ENCODE data around the gene BBS4.
A peak's percentile ranks its signal among the peaks of the same experiment; 100 is the strongest.
"Not testable (repeated sequence)": the region's sequence is repeated elsewhere in the genome, so short reads cannot be mapped to it uniquely, and the experiment has no call there.

The BBS4 gene

DNA sequence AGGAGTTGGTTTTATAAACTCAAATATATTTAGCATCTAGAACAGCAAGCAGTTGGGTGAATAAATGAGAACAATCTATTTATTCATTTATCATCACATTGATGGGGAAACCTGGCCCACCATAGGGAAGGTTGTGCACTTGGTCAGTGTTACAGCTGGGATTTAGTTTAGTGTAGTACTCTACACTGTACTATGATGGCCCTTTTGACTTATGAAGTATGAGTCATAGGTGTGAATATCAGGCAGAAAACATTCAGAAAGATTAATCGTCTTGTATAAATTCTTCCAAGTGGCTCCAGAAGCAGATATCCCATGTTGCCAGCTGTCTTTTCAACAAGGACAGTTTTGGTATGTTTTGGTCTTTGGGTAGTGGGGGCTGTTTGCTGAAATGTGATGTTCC, 38.0 kb downstream of the BBS4 start:
- ChIA-PET POLR2A (ENCODE audit: low non-redundant PET) (no interaction called here), CTCF (interaction anchor here (0.8 kb wide), 1 partner anchor 550 kb away, joined by 3 read pairs; no protein-coding TSS in a partner anchor)
- DNase-seq (ENCODE audit: low spot score): no peak
- TF ChIP-seq, protein P1, sequence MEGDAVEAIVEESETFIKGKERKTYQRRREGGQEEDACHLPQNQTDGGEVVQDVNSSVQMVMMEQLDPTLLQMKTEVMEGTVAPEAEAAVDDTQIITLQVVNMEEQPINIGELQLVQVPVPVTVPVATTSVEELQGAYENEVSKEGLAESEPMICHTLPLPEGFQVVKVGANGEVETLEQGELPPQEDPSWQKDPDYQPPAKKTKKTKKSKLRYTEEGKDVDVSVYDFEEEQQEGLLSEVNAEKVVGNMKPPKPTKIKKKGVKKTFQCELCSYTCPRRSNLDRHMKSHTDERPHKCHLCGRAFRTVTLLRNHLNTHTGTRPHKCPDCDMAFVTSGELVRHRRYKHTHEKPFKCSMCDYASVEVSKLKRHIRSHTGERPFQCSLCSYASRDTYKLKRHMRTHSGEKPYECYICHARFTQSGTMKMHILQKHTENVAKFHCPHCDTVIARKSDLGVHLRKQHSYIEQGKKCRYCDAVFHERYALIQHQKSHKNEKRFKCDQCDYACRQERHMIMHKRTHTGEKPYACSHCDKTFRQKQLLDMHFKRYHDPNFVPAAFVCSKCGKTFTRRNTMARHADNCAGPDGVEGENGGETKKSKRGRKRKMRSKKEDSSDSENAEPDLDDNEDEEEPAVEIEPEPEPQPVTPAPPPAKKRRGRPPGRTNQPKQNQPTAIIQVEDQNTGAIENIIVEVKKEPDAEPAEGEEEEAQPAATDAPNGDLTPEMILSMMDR (conservative IDR thresholded peaks at IDR 0.05; ENCODE audit: low read depth): no peak
- no peak overlapping the region for H3K27ac ChIP-seq

DNA sequence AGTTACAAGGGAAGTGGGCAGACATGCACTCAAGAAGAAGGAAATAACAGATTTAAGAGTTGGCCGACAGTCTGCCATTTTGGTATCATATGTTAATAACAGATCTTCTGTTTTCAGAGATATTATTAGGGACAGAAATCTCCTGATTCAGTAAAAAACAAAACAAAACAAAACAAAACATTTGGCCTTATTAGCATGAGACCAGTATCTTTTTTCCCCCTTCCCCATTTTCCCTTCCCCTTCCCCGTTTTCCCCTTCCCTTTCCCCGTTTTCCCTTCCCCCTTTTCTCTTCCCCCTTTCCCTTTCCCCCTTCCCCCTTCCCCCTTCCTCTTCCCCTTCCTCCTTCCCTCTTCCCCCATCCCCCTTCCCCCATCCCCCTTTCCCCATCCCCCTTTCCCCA, 39.4 kb downstream of the BBS4 start:
- POLR2A ChIA-PET (ENCODE audit: low non-redundant PET): no interaction called here
- TF ChIP-seq, protein P1 (conservative IDR thresholded peaks at IDR 0.05; ENCODE audit: low read depth): no peak
- no peak for DNase-seq (ENCODE audit: low spot score)
- H3K27ac ChIP-seq: no peak overlapping the region
- CTCF ChIA-PET: no interaction called here

DNA sequence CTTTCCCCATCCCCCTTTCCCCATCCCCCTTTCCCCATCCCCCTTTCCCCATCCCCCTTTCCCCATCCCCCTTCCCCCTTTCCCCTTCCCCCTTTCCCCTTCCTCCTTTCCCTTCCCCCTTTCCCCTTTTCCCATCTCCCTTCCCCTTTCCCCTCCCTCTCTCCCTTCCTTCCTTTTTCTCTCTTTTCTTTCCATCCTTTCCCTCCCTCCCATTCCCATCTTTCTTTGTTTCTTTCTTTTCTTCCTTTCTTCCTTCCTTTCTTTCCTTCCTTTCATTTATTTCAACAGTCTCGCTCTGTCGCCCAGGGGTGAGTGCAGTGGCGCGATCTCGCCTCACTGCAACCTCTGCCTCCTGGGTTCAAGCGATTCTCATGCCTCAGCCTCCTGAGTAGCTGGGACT, 39.8 kb downstream of the BBS4 start:
- CTCF ChIA-PET: interaction anchor here (0.7 kb wide), 1 partner anchor 22 kb away, joined by 3 read pairs; no protein-coding TSS in a partner anchor
- not testable (repeated sequence) for H3K27ac ChIP-seq

DNA sequence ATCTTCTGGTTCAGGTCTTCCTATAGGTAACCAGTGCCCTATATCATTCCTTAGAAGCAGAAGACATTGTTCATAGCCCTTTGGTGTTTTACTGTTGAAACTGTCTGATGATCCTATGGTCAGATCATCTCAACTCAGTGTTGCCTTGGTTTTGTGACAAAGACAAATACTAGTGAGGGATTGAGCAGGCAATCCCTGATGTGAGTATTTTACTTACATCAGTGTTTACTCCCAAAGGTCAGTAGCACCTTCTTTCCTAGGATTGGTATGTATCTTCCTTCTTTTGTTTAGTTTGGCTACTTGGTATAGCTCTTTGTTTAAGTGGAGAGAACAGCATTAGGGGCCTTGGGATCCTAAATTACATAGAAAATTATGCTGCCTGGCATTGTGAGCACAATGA, 41.1 kb downstream of the BBS4 start:
- POLR2A ChIA-PET (ENCODE audit: low non-redundant PET): interaction anchor here (0.6 kb wide), 1 partner anchor 12 kb away, joined by 3 read pairs; no protein-coding TSS in a partner anchor
- no peak overlapping the region for H3K27ac ChIP-seq
- CTCF ChIA-PET: no interaction called here
- TF ChIP-seq, protein P1 (conservative IDR thresholded peaks at IDR 0.05; ENCODE audit: low read depth): no peak
- DNase-seq (ENCODE audit: low spot score): no peak

More for the DNA sequence above, 39.8 kb downstream of the BBS4 start:
- POLR2A ChIA-PET (ENCODE audit: low non-redundant PET); DNase-seq (ENCODE audit: low spot score): not testable (repeated sequence)

DNA sequence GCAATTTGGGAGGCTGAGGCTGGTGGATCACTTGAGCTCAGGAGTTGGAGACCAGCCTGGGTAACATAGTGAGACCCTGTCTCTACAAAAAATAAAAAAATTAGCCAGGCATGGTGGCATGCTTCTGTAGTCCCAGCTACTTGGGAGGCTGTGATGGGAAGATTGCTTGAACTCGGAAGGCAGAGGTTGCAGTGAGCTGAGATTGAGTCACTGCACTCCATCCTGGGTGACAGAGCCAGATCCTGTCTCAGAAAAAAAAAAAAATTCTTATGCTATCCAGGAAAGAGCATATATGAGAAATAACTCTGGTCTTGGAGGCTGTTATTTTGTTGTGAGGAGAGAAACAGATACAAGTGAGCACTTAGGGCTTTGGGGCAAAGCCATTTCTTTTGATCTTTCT, 42.2 kb downstream of the BBS4 start:
- DNase-seq (ENCODE audit: low spot score); H3K27ac ChIP-seq; POLR2A ChIA-PET (ENCODE audit: low non-redundant PET): not testable (repeated sequence)
- CTCF ChIA-PET: interaction anchor here (0.6 kb wide), 1 partner anchor 415 kb away, joined by 3 read pairs; no protein-coding TSS in a partner anchor

DNA sequence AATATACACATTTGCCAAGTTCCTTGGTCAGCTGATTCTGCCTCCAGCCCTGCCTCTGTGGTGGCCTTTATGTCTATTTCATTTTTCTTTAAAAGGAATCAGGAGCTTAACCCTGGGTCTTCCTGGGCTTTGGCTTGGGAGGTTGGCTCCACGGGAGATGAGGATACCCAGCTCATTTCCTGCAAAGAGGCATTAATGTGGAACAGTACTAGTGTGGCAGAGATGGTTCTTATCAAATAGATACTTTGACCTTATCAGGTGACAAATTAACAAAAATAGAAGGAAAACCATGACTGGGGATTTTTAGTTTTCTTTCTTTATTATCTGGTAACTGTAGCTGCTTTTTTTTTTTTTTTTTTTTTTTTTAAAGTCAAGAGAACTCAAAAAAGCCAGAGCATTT, 42.8 kb downstream of the BBS4 start:
- H3K27ac ChIP-seq: no peak overlapping the region
- CTCF ChIA-PET: interaction anchor here (0.6 kb wide), 2 partner anchors 311 to 416 kb away, joined by 3 read pairs; no protein-coding TSS in a partner anchor
- DNase-seq (ENCODE audit: low spot score): no peak
- TF ChIP-seq, protein P1 (conservative IDR thresholded peaks at IDR 0.05; ENCODE audit: low read depth): no peak
- POLR2A ChIA-PET (ENCODE audit: low non-redundant PET): no interaction called here

DNA sequence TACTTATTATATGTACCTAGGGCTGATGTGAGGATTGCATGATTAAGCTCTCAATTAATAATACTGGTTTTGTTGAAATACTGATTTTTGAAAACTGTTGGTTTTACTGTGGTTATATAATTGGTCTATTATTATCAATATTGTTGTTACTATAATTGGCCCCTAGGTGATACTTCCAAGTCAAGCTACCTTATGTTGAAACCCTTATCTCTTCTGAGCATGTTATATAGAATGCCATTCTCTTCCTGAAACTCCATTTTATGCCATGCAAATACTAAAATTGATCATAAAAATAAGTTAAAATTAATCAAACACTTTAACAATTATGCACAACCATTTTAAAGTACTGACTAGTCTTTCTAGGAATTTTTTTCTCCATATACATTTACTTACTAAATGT, 46.1 kb downstream of the BBS4 start:
- DNase-seq (ENCODE audit: low spot score): no peak
- CTCF ChIA-PET: interaction anchor here (0.9 kb wide), 1 partner anchor 10 kb away, joined by 10 read pairs; no protein-coding TSS in a partner anchor
- TF ChIP-seq, protein P1 (conservative IDR thresholded peaks at IDR 0.05; ENCODE audit: low read depth): no peak
- no peak overlapping the region for H3K27ac ChIP-seq
- POLR2A ChIA-PET (ENCODE audit: low non-redundant PET): no interaction called here

DNA sequence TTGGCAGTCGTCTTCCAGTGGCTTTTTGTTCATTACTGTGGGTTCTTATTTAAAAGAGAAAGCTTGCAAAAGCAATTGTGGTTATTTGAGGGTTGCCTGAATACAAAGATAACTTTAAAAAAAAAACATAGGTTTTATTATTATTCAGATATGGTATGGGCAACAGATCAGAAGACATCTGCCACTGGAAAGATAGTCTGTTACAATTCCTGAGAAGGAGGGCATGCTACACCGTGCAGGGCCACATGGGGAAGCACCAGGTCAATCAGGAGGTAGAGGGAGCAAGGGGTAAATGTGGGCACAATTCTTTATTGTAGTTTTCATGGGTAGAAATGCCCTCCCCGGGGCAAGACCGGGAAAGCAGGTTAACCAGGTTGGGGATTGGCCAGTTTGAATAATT, 46.5 kb downstream of the BBS4 start:
- TF ChIP-seq, protein P1 (conservative IDR thresholded peaks at IDR 0.05; ENCODE audit: low read depth): 0 out of 2 replicates have a peak, but pooled peaks have one; percentile 10
- no peak overlapping the region for H3K27ac ChIP-seq
- CTCF ChIA-PET: interaction anchor here (0.9 kb wide), 1 partner anchor 10 kb away, joined by 10 read pairs; no protein-coding TSS in a partner anchor
- no peak for DNase-seq (ENCODE audit: low spot score)
- POLR2A ChIA-PET (ENCODE audit: low non-redundant PET): no interaction called here

Measured in RWPE1 (cell line).